HepG2 (cell line): ENCODE data around the gene PAK1.

Source experiments
- AGO1 ChIP-seq: fragments of 200-400 bp; formaldehyde crosslinking; IDR thresholded peaks from 2 replicates; pipeline ENCODE4 v1.6.1; 2017; ENCODE audit warnings: mild to moderate bottlenecking, low read depth, low read length, moderate library complexity; ENCODE audit not compliant: poor library complexity, severe bottlenecking
- E2F5 ChIP-seq: sonication (generic); formaldehyde crosslinking; conservative IDR thresholded peaks from 2 replicates; pipeline ENCODE4 v1.4.0; 2020; ENCODE audit warnings: missing genetic modification reagents
- RARA ChIP-seq: IDR thresholded peaks from 2 replicates; pipeline ENCODE4 v1.6.1; 2016; ENCODE audit warnings: missing genetic modification reagents, missing compliant biosample characterization
- ZNF24 ChIP-seq: fragments of 450-650 bp; IDR thresholded peaks from 2 replicates; pipeline ENCODE4 v1.6.1; 2017; ENCODE audit warnings: antibody characterized with exemption, mild to moderate bottlenecking

- TF ChIP-seq E2F5 (no peak), ZNF24 (no peak), AGO1 (no peak), RARA (CRISPR knock-in tag) (no peak)
Measured at GRCh38 chr11:77410076-77410827, 63.6 kb downstream of the PAK1 start.
